Right ventricle myocardium inferior (tissue), 1 donor: ENCODE measurements around the gene SPACA9. TPM values are rescaled to one million over a fixed set of nuclear protein-coding genes. Genes with fewer than 3 reads are reported as not detected.
A peak's percentile ranks its signal among the peaks of the same experiment; 100 is the strongest.

Source experiments
- ATAC-seq: fragments of 200-7000 bp; cut with Tn5 transposase; one replicate; pipeline ENCODE4 v1.9.1; 2020; ENCODE audit warnings: mild to moderate bottlenecking, moderate library complexity
- DNase-seq: peaks from one replicate; pipeline ENCODE4 v3.0.0; 2021; ENCODE audit errors: missing footprints
- intact Hi-C: fragments of 100-400 bp; cut with DNase I; formaldehyde crosslinking; loops from one replicate; pipeline ENCODE4 v1.11.0; 2022
- total RNA-seq: library from RNA; stranded (reverse); fragmentation: NEBNext Ultra II Directional; extraction: Animal tissue kit (Norgen Biotek cat#: 25700); gene quantifications from one replicate; pipeline ENCODE4 v1.2.1, GENCODE V29; 2021
- donor health status: DM: no; HTN: yes; CAD: no; lungs with severe emphysema.

The SPACA9 gene
- total RNA-seq, 1 donor from 2014 or later, result 4.0 TPM

GRCh38 chr9:132919614-132920268 is 41.0 kb downstream of the SPACA9 start:
- intact Hi-C loops, result no loop called here
- ATAC-seq, result peak; percentile 65
- DNase-seq, result no peak

GRCh38 chr9:132923346-132923902 is 44.7 kb downstream of the SPACA9 start:
- DNase-seq (no peak), ATAC-seq (no peak)
- intact Hi-C loops, result no loop called here

GRCh38 chr9:132927704-132928103 is 49.0 kb downstream of the SPACA9 start:
- intact Hi-C loops, result no loop called here
- no peak for ATAC-seq

GRCh38 chr9:132931178-132931735 is 52.6 kb downstream of the SPACA9 start:
- ATAC-seq, result no peak
- intact Hi-C loops, result no loop called here

More at GRCh38 chr9:132927704-132928103, 49.0 kb downstream of the SPACA9 start:
- no peak for DNase-seq

GRCh38 chr9:132935026-132935425 is 56.3 kb downstream of the SPACA9 start:
- intact Hi-C loops, result no loop called here
- no peak for ATAC-seq
- DNase-seq, result no peak

More at GRCh38 chr9:132931178-132931735, 52.6 kb downstream of the SPACA9 start:
- DNase-seq, result no peak

- DNase-seq (no peak), ATAC-seq (no peak)
- intact Hi-C loops, result no loop called here
Measured at GRCh38 chr9:132937463-132937901, 58.8 kb downstream of the SPACA9 start.

- ATAC-seq (no peak), DNase-seq (no peak)
- intact Hi-C loops, result no loop called here
Measured at GRCh38 chr9:132939169-132939568, 60.5 kb downstream of the SPACA9 start.

Other genes with a start within 250 kb of the SPACA9 start
- gene DDX31, start 208.9 kb upstream of the SPACA9 start, total RNA-seq, result 4.7 TPM
- 8.8 TPM for gene GTF3C4, start 208.4 kb upstream of the SPACA9 start, total RNA-seq
- not detected for gene AK8, start 614 bp upstream of the SPACA9 start, total RNA-seq
- gene TSC1, start 65.7 kb downstream of the SPACA9 start, total RNA-seq, result 42.6 TPM
- gene GFI1B, start 99.8 kb downstream of the SPACA9 start, total RNA-seq, result 0.43 TPM
- 58.0 TPM for gene GTF3C5, start 152.1 kb downstream of the SPACA9 start, total RNA-seq
- 7.7 TPM for gene CEL, start 183.1 kb downstream of the SPACA9 start, total RNA-seq
- 33.7 TPM for gene RALGDS, start 242.3 kb downstream of the SPACA9 start, total RNA-seq